SK-N-SH treated with all-trans-retinoic acid at 6 μM for 48 hours (cell line): ENCODE results near the gene MIDN.
A peak's percentile ranks its signal among the peaks of the same experiment; 100 is the strongest.

ENCODE experiments used
- ARNTL ChIP-seq: fragments of 450-650 bp; formaldehyde crosslinking; IDR thresholded peaks from 2 replicates; pipeline ENCODE4 v1.5.0; 2020; ENCODE audit warnings: low read depth, mild to moderate bottlenecking, moderate library complexity, borderline replicate concordance
- PPARA ChIP-seq: fragments of 250-450 bp; sonication (Bioruptor Pico); IDR thresholded peaks from 2 replicates; pipeline ENCODE4 v1.5.0; 2020; ENCODE audit warnings: mild to moderate bottlenecking, borderline replicate concordance
- TOX ChIP-seq: fragments of 250-450 bp; sonication (Bioruptor Pico); IDR thresholded peaks from 2 replicates; pipeline ENCODE4 v1.8.0; 2021; ENCODE audit warnings: mild to moderate bottlenecking, moderate library complexity, borderline replicate concordance
- ZC3H10 ChIP-seq: fragments of 250-450 bp; sonication (Bioruptor Pico); IDR thresholded peaks from 2 replicates; pipeline ENCODE4 v1.5.1; 2021; ENCODE audit warnings: mild to moderate bottlenecking, moderate library complexity
- ZFP3 ChIP-seq: fragments of 250-450 bp; sonication (Bioruptor Pico); IDR thresholded peaks from 2 replicates; pipeline ENCODE4 v1.5.0; 2020; ENCODE audit warnings: mild to moderate bottlenecking, moderate library complexity
- ZNF565 ChIP-seq: fragments of 450-650 bp; formaldehyde crosslinking; conservative IDR thresholded peaks from 2 replicates; pipeline ENCODE4 v1.5.0; 2020; ENCODE audit warnings: low read depth, mild to moderate bottlenecking, moderate library complexity
- TF ChIP-seq, protein P1 (sequence below): fragments of 250-450 bp; sonication (Bioruptor Pico); IDR thresholded peaks from 2 replicates; pipeline ENCODE4 v1.5.1; 2020; ENCODE audit warnings: low read depth, mild to moderate bottlenecking, moderate library complexity
- TF ChIP-seq, protein P2 (sequence below): fragments of 250-450 bp; sonication (Bioruptor Pico); IDR thresholded peaks from 2 replicates; pipeline ENCODE4 v1.8.0; 2020; ENCODE audit warnings: mild to moderate bottlenecking, moderate library complexity, borderline replicate concordance

DNA sequence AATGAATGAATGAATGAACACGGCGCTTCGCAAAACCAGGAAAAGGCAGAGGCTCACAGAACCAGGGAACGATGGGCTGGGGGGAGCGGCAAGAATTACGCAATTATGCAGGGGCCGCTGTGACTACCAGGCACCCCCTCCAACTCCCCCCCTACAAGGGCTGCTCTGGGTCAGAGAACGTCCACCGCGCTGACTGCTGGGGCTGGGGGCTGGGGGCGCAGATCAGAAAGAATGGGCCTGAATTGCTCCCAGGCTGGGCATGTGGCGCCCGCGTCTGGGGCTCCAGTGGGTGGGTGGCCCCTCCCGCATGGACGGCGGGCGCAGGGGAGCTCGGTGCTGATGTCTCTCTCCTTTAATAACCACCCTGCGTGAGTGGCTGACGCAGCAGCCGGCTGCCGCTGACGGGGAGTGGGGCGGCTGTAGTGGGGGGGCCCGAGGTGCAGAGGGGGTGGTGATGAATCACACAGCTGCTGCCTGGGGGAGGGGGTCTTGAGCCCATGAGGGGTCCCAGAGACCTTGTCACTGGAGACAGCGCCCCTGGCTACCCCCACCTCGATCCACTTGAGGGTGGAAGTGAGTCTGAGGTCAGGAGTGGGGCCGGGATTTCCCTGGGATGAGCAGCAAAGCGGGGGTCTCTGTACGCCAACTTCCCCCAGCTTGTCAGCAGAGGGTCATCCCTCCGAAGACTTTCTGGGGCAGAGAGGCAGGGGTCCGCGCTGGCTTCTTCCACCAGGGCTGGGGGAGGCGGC, 19.3 kb downstream of the MIDN start:
- no peak for TF ChIP-seq ZC3H10
- no peak for TF ChIP-seq PPARA
- TF ChIP-seq ZNF565 (CRISPR knock-in tag): no peak
- TF ChIP-seq ZFP3 (CRISPR knock-in tag): no peak
- TF ChIP-seq, protein P1, sequence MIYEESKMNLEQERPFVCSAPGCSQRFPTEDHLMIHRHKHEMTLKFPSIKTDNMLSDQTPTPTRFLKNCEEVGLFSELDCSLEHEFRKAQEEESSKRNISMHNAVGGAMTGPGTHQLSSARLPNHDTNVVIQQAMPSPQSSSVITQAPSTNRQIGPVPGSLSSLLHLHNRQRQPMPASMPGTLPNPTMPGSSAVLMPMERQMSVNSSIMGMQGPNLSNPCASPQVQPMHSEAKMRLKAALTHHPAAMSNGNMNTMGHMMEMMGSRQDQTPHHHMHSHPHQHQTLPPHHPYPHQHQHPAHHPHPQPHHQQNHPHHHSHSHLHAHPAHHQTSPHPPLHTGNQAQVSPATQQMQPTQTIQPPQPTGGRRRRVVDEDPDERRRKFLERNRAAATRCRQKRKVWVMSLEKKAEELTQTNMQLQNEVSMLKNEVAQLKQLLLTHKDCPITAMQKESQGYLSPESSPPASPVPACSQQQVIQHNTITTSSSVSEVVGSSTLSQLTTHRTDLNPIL (CRISPR knock-in tag): no peak
- TF ChIP-seq ARNTL (CRISPR knock-in tag): no peak
- TF ChIP-seq, protein P2, sequence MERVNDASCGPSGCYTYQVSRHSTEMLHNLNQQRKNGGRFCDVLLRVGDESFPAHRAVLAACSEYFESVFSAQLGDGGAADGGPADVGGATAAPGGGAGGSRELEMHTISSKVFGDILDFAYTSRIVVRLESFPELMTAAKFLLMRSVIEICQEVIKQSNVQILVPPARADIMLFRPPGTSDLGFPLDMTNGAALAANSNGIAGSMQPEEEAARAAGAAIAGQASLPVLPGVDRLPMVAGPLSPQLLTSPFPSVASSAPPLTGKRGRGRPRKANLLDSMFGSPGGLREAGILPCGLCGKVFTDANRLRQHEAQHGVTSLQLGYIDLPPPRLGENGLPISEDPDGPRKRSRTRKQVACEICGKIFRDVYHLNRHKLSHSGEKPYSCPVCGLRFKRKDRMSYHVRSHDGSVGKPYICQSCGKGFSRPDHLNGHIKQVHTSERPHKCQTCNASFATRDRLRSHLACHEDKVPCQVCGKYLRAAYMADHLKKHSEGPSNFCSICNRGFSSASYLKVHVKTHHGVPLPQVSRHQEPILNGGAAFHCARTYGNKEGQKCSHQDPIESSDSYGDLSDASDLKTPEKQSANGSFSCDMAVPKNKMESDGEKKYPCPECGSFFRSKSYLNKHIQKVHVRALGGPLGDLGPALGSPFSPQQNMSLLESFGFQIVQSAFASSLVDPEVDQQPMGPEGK (CRISPR knock-in tag): 0 out of 2 replicates have a peak, but pooled peaks have one; percentile 47
- TF ChIP-seq TOX (CRISPR knock-in tag): no peak
